Suprapubic skin (tissue), 4 donors: Measurements from ENCODE around the gene ZBTB45. TPM values are rescaled to one million over a fixed set of nuclear protein-coding genes. Genes with fewer than 3 reads are reported as not detected.
"Not testable (repeated sequence)": the region's sequence is repeated elsewhere in the genome, so short reads cannot be mapped to it uniquely, and the experiment has no call there.

Experiments used
- DNase-seq, 2 donors: peaks; one replicate each; pipeline ENCODE4 v3.0.0-alpha.2; 2019; ENCODE audit warnings: low spot score in 2 of 2
- H3K27ac ChIP-seq: fragments of 200-600 bp; sonication (generic); one replicate; pipeline ENCODE4 v1.5.1; 2019
- H3K27me3 ChIP-seq: fragments of 200-600 bp; sonication (generic); one replicate; pipeline ENCODE4 v1.5.1; 2019
- H3K36me3 ChIP-seq: fragments of 200-600 bp; sonication (generic); one replicate; pipeline ENCODE4 v1.5.1; 2019
- H3K4me1 ChIP-seq: fragments of 200-600 bp; sonication (generic); one replicate; pipeline ENCODE4 v1.5.1; 2019
- H3K4me3 ChIP-seq: fragments of 200-600 bp; sonication (generic); one replicate; pipeline ENCODE4 v1.5.1; 2019; ENCODE audit warnings: mild to moderate bottlenecking
- H3K9me3 ChIP-seq: fragments of 200-600 bp; sonication (generic); one replicate; pipeline ENCODE4 v1.5.1; 2019
- EP300 ChIP-seq: sonication (generic); formaldehyde crosslinking; IDR thresholded peaks from one replicate; pipeline ENCODE4 v1.6.1; 2017; ENCODE audit warnings: antibody characterized with exemption
- POLR2A ChIP-seq, 2 donors: fragments of 450-650 bp; IDR thresholded peaks; one replicate each; pipeline ENCODE4 v1.6.1; 2017; ENCODE audit warnings: antibody characterized with exemption in 2 of 2, mild to moderate bottlenecking in 2 of 2, moderate library complexity in 2 of 2
- POLR2AphosphoS5 ChIP-seq, 3 donors: sonication (generic); formaldehyde crosslinking; IDR thresholded peaks; one replicate each; pipeline ENCODE4 v1.6.1; 2017; ENCODE audit warnings: antibody characterized with exemption in 3 of 3
- WGBS: methylation state at CpG from one replicate; pipeline ENCODE4 v1.1.5; 2018; 5-methylcytosine and 5-hydroxymethylcytosine counted together
- total RNA-seq, 4 donors: library from RNA; depleted of rRNA; stranded (reverse); fragments of >200 nt; gene quantifications; one replicate each; pipeline ENCODE4 v1.1.0, GENCODE V29; 2016
- TF ChIP-seq, protein P1 (sequence below), 2 donors: fragments of 200-600 bp in 1 of 2; fragments of 450-650 bp in 1 of 2; sonication (generic) in 1 of 2; IDR thresholded peaks; one replicate each; pipeline ENCODE4 v1.5.1; 2016 to 2019; ENCODE audit warnings: antibody characterized with exemption in 2 of 2, mild to moderate bottlenecking in 1 of 2, moderate library complexity in 1 of 2

The ZBTB45 gene
- total RNA-seq, 4 donors from 2014 or later = 6.7 to 20.7 (median 15.8) TPM

DNA sequence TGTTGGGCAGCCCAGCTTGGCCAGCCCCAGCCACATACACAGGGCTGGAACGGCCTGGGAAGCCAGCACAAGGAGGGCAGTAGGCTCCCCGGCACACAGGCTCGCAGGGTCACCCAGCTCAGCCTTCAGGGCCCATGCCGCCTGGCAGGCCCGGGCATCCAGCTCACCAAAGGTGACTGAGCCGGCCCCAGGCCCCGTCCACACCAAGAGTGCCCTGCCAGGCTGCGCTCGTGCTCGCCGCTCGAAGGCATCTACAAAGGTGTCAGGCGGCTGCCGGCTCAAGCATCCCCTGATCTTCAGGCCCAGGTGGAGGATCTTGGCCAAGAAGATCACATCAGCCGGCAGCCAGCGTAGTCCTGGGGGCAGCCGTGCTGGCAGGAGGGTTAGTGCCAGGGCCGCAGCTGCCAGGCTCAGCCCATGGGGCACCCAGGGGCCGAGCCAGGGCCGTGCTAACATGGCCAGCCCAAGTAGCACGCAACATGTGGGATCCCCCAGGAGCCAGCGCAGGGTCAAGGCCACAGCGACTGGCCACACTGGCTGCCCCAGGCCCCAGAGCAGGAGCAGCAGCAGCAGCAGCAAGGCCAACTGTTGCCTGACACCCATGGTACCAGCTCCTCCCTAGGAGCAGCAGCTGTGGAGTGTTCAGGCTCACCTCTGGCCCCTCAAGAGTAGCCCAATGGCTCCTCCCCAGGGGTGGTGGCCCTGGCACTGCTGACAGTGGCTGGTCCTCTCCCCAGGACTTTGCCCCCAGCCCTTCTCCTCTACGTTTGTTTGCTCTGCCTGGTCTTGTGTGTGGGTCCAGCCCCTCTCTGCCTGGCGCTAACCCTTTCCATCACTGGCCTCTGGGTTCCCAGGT lies 8.0 kb downstream of the ZBTB45 start, which contains the start of gene SLC27A5:
Gene SLC27A5 (minus strand): TSS at position 640 of the 856 bp plus-strand sequence. CDS start 37 bp downstream, at position 603.
- H3K27me3 ChIP-seq = no peaks in the 10 kb centered on the region
- H3K4me3 ChIP-seq = no peak within 1 kb of the TSS
- 78% methylated on average over 6 of the region's 25 CpGs for WGBS
- no peak within 1 kb of the TSS for H3K27ac ChIP-seq
- TF ChIP-seq EP300 (no peak), POLR2AphosphoS5 (IDR thresholded peaks at IDR 0.05) (no peak), POLR2A (IDR thresholded peaks at IDR 0.05) (no peak)
- TF ChIP-seq, protein P1, sequence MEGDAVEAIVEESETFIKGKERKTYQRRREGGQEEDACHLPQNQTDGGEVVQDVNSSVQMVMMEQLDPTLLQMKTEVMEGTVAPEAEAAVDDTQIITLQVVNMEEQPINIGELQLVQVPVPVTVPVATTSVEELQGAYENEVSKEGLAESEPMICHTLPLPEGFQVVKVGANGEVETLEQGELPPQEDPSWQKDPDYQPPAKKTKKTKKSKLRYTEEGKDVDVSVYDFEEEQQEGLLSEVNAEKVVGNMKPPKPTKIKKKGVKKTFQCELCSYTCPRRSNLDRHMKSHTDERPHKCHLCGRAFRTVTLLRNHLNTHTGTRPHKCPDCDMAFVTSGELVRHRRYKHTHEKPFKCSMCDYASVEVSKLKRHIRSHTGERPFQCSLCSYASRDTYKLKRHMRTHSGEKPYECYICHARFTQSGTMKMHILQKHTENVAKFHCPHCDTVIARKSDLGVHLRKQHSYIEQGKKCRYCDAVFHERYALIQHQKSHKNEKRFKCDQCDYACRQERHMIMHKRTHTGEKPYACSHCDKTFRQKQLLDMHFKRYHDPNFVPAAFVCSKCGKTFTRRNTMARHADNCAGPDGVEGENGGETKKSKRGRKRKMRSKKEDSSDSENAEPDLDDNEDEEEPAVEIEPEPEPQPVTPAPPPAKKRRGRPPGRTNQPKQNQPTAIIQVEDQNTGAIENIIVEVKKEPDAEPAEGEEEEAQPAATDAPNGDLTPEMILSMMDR (IDR thresholded peaks at IDR 0.05) = no peak
- H3K9me3 ChIP-seq = no peaks in the 10 kb centered on the region
- H3K36me3 ChIP-seq = peaks cover 12% of the 10 kb centered on the region
- peaks cover 31% of the 10 kb centered on the region for H3K4me1 ChIP-seq
- DNase-seq = no peak

GRCh38 chr19:58510084-58510862 lies 9.3 kb downstream of the ZBTB45 start:
- peaks cover 19% of the 10 kb centered on the region for H3K4me1 ChIP-seq
- DNase-seq = no peak
- H3K36me3 ChIP-seq = no peaks in the 10 kb centered on the region
- no peak overlapping the region for H3K27ac ChIP-seq
- no peak overlapping the region for H3K4me3 ChIP-seq
- no peaks in the 10 kb centered on the region for H3K27me3 ChIP-seq
- no peaks in the 10 kb centered on the region for H3K9me3 ChIP-seq
- TF ChIP-seq EP300 = no peak
- TF ChIP-seq POLR2A (IDR thresholded peaks at IDR 0.05) = no peak
- TF ChIP-seq, protein P1 (IDR thresholded peaks at IDR 0.05) = no peak
- TF ChIP-seq POLR2AphosphoS5 (IDR thresholded peaks at IDR 0.05) = no peak
- 73% methylated on average over 8 of the region's 8 CpGs for WGBS

DNA sequence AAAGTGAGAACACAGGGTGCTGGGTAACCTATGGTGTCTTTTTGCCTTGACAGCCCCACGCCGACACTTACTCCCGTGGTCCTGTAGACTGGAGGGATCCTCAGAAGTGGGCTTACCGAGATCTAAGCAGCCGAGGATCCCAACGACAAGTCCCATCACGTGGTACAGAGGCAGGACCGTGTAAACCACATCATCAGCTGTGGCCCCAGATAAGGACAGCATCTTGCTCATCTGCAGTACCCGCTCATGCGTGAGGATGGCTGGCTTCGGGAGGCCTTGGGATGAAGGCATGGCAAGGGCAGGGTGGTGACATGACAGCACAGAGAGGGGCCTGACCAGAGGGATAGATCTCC lies 9.9 kb downstream of the ZBTB45 start:
- TF ChIP-seq, protein P1 (IDR thresholded peaks at IDR 0.05) = no peak
- WGBS = 76% methylated on average over 11 of the region's 11 CpGs

GRCh38 chr19:58507602-58508223 lies 11.9 kb downstream of the ZBTB45 start:
- H3K9me3 ChIP-seq, H3K4me3 ChIP-seq, H3K27me3 ChIP-seq, H3K4me1 ChIP-seq, H3K27ac ChIP-seq, DNase-seq, H3K36me3 ChIP-seq: not testable (repeated sequence)
- WGBS = 87% methylated on average over 7 of the region's 8 CpGs

More for the DNA sequence above, 9.9 kb downstream of the ZBTB45 start:
- Histone ChIP-seq H3K36me3 (no peaks in the 10 kb centered on the region), H3K27me3 (no peaks in the 10 kb centered on the region), H3K9me3 (no peaks in the 10 kb centered on the region), H3K4me1 (peaks cover 13% of the 10 kb centered on the region), H3K27ac (no peak overlapping the region), H3K4me3 (no peak overlapping the region)
- DNase-seq = no peak

DNA sequence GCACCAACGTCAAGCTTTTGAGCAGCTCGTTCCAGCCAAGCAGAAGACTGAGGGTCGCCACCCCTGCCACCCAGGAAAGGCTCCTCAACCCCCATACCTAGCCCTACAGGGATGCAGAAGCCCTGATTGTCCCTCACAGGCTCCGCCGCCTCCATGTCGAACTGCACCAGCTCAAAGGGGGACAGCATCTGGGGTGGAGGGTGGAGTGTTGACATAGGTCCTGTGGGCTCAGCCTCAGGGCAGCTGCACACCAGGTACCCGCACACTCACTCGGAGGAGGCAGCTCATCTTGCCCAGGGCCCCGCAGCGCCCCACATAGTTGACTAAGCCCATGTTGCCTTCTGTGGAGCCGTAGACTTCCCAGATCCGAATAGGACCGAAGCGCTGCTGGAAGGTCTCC lies 19.4 kb downstream of the ZBTB45 start:
- 96% methylated on average over 5 of the region's 14 CpGs for WGBS
- peaks cover 22% of the 10 kb centered on the region for H3K4me1 ChIP-seq
- H3K36me3 ChIP-seq = no peaks in the 10 kb centered on the region
- TF ChIP-seq EP300 = no peak
- no peak for TF ChIP-seq POLR2A (IDR thresholded peaks at IDR 0.05)
- H3K9me3 ChIP-seq = no peaks in the 10 kb centered on the region
- H3K27ac ChIP-seq = no peak overlapping the region
- H3K27me3 ChIP-seq = no peaks in the 10 kb centered on the region
- H3K4me3 ChIP-seq = peak overlapping the region; percentile 56
- DNase-seq = no peak
